MV-4-11 (cell line): Measurements from ENCODE around the gene LPP.

Experiments used
- DNase-seq: peaks from one replicate; lab custom pipeline; 2025; lab: John Stamatoyannopoulos, UW

Gene LPP

GRCh38 chr3:188360364-188360881 is 206.5 kb downstream of the LPP start:
- DNase-seq, result no peak

DNA sequence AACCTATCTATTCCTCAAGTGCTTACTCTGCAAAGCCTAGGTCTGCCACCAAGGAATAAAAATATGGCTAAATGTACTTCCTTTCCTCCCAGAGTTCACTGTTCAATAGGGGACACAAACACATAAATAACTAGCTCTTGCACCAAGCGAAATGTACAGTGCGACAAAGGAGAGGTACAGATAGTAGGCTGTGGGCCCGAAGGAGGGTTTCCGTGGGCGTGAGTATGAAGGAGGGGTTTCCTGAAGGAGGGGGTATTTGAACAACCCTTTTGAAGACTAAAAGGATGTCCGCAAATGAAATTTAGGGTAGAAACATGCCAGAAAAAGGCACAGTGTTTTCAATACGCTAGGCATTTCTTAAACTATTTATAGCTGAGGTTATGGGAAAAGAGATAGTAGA is 207.9 kb downstream of the LPP start:
- DNase-seq, result no peak

- DNase-seq, result no peak
These were observed 208.5 kb downstream of the LPP start for GRCh38 chr3:188362405-188362831.

- DNase-seq, result no peak
These were observed 211.2 kb downstream of the LPP start for GRCh38 chr3:188365184-188365583.

DNA sequence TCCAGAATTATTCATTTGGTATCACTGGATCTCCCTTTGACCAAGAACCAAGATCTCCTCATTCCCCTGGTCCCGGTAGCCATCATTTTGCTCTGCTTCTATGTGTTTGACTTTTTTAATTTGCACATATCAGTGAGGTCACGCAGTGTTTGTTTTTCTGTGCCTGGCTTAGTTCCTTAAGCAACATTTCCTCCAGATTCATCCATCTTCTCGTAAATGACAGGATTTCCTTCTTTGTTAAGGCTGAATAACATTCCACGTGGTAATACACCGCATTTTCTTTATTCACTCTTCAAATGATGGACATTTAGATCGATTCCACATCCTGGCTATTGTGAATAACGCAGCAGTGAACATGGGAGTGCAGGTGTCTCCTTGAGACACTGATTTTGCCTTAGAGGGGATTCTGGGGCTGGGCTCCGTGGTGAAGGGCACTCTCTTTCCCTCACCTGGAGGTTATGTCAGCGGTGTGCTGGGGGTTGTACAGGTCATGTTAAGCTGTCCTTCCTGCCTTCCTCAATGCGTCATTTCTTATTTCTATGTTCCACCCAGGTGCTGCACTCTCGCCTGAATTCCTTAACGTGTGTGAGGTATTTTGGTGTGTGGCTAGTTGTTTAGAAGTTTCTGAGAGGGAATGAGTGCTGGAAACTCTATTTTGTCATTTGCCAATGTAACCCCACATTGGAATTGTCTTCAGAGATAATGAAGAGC is 212.2 kb downstream of the LPP start:
- DNase-seq, result no peak

DNA sequence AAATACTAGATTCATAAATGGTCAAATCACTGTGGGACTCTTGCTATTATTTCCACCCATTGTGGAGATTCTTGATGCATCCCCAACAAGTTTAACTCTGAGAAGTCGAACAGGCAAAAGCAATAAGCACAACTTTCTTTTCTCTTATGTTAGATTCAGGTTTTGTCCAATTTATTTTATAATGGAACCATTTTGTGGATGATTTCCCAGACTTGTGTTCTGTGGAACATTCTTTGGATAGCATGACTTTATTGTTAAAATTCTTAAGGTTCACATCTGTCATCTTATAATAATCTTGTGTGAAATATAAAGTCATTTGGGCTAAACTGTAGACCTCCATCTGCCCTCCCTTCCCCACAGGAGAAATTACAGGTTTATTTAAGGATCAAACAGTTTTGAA is 213.7 kb downstream of the LPP start:
- DNase-seq, result no peak

DNA sequence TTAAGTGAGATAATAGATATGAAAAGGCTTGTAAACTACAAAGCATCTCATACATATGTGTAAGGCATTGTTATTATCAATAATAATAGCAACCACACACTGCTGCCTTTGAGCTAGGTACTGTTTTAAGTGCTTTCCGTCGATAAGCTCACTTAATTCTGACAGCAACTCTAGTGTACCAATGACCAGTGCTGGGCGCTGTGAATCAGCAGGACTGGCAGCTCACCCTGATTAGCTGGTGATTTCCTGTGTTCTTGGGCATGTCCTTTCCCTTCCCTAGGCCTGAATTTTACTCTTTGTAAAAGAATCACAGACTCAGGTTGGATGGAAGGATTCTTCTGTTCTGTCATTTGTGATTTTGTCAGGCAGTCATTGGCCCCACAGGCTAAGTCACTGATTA is 215.6 kb downstream of the LPP start:
- no peak for DNase-seq

DNA sequence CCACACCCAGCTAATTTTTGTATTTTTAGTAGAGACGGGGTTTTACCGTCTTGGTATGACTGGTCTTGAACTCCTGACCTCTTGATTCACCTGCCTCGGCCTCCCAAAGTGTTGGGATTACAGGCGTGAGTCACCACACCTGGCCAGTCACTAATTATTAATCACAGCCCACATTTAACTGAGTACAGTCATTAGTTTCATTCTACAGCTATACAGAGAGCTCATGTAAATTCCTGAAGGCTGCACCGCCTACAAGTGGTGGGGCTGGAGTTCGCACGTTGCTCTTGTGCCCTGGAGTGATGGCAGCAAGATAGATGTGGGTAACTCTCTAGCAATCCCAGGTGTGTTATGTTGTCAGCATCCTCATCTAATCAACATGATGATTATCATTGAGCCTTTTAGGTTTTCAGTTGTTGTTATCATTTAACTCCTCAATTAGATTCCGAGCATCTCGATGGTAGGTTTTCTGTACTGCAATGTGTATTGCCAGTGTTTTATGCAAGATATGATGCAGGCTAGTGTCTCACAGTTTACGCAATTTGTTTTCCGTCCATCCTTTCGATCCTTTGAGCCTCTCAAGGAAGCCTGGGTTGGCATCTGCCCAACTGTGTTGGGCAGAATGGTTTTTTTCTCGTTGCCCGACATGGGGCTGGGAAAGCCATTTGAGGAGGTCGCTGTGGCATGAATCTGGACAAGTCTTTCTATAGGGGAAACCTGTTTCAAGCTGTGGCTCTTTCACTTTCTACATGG is 216.3 kb downstream of the LPP start:
- no peak for DNase-seq

GRCh38 chr3:188378786-188379185 is 224.8 kb downstream of the LPP start:
- no peak for DNase-seq

- no peak for DNase-seq
These were observed 226.3 kb downstream of the LPP start for GRCh38 chr3:188380252-188380651.

DNA sequence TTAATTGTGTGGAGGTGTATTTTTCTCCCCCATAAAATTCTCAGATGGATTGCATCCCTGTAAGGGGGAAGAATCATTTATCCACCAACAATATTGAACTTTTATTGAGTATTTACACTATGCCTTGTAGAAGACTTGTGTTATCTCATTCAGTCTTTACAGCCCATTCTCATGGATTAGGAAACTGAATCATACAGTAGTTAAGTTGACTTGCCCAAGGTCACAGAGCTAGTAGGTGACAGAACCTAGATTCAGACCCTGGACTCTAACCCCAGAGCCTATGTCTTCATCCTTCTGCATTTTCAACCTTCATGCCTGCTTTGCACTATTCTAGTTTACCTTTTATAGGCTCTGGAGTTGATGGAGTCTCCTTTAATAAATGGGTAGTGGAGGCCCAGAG is 226.8 kb downstream of the LPP start:
- DNase-seq, result no peak

DNA sequence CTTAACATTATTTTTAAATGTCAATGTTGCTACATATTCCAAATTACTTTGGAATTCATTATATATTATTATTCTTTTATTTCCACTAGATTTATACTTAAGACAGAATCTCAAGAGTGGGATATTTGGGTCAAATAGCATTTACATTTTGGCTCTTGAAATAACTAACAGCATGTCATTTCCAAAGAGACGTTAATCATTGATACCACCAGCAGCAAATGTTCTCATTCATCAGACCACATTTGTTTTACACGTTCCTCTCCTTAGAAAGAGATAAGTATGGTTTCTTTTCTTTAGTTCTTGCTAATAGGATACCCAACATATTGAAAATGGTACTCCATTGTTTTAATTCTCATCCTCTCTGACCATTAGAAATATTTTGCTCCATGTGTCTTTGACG is 229.8 kb downstream of the LPP start:
- no peak for DNase-seq

GRCh38 chr3:188385295-188385694 is 231.3 kb downstream of the LPP start:
- DNase-seq, result peak; percentile 76

DNA sequence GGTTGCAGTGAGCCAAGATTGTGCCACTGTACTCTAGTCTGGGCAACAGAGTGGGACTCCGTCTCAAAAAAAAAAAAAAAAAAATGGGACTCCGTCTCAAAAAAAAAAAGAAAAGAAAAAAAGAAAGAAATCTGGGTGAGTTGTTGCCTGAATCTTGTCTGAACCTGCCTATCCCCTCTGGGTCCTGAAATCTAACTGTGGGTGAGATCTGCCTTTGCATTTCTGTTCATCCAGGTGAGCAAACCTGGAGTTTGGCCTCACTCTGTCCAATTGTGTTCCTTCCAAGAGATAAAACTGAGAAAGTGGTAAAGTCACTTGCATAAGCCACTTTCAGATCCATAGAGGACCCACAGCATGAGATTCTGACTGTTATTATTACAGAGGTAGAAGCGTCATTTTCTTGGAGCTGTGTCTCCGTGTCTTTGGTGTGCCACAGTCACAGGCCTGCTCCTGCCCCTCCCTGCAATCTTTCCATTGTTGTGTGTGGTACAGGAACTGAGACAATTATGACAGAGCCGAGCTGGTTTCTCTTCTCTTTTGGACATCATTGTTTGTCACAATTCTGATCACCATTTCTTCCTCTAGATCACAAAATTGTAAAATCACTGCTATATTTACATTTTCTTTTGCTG is 235.9 kb downstream of the LPP start:
- peak; percentile 90 for DNase-seq

DNA sequence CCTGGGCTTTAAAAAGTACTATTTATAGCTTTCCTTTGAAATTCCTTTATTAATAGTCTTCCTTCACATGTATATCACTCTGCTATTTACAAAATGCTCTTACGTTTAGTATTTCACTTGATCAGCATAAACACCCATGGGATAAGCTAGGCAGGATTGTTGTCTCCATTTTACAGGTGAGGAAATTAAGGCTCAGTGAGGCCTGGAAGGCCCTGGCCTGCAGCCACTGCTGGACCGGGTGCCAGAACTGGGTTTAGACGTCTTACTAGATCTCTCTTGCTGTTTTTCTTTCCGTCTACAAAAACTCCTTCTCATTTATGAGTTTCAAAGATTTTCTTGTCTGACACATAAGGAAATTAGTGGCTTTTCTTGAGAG is 236.4 kb downstream of the LPP start:
- DNase-seq, result no peak

- no peak for DNase-seq
These were observed 237.0 kb downstream of the LPP start for GRCh38 chr3:188390775-188391443.

DNA sequence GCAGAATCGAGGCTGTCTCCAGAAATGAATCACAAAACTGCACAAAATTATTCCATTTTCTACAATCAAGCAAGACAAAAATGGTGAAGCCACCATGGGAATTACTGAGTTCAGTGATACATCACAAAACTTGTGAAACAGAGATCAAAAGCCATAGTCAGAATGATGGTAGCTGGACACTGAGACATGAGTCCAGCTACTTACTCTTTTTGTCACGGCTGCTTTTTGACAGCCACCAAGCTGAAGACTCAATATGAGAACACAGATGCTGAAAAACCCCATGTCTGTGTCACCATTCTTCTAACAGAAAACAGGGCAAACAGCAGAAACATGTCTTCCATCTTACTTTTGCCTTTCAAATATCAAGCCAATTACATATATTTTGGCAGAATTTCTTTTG is 237.6 kb downstream of the LPP start:
- no peak for DNase-seq

DNA sequence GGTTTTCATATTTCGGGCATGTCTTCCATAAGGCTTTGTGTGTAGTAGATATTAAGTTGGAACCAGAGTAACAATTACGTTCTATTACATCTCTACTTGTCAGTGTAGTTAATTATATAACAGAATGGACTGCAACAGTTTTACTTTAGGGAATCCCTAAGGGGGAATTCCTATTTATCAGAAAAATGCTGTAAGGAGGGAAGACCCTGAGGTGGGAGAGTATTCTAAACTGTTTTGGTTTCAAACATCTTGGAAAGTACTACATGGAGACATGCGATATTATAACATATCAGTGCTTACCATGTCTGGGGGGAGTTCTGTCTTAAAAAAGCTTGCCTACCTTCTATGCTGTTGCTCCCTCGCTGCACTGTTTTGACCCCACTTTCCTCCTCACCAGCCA is 238.1 kb downstream of the LPP start:
- DNase-seq, result no peak

- no peak for DNase-seq
These were observed 240.7 kb downstream of the LPP start for GRCh38 chr3:188394623-188395022.

GRCh38 chr3:188396251-188396650 is 242.3 kb downstream of the LPP start:
- no peak for DNase-seq

DNA sequence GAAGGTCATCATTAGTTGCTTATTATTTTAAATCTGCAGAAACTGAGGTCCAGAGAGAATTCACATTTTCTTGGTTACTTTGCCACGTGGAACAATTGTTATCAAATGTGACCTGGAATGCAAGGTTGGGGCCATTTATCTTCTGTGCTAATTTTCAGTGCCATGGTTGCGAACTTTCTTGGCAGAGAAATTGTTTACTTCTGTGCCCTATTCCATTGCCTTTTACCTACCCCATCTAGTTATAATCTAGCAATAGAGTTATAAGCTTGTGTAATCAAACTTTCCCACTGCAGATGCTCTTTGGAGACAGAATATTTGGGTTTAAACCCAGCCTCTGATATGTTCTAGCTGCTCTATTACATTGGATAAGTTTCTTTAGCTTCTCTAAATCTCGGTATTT is 242.9 kb downstream of the LPP start:
- no peak for DNase-seq
